HG03045 (cell line): ENCODE measurements around the gene CABP4.

Source experiments
- ATAC-seq: cut with Tn5 transposase; IDR thresholded peaks from one replicate; pipeline ENCODE4 v1.9.1; 2021; ENCODE audit warnings: mild to moderate bottlenecking, moderate library complexity; ENCODE audit not compliant: unreplicated experiment

The CABP4 gene

DNA sequence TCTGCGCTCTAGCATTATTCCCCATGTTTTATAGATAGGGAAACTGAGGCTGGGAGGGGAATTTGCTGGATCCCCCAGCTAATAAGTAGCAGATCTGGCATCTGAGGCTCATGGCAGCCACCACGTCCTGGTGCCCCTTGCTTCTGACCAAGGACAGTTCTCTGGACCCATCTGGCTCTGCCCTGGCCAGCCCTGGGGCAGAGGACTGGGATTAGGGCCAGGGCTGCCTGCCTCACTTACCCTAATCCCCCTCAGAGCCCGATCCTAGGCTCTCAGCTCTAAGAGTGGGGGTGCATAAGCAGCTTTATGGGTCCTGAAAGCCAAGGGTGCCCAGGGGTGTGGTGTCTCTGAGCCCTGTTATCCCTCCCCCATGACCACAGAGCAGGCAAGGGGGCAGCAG lies at the start of gene CABP4:
Gene CABP4, plus strand, starts transcription at position 301 of the 400 bp plus-strand sequence. Its CDS starts 70 bp downstream, at position 371.
- no peak for ATAC-seq

GRCh38 chr11:67405688-67406339 lies 49.3 kb upstream of the CABP4 start:
- ATAC-seq: no peak

DNA sequence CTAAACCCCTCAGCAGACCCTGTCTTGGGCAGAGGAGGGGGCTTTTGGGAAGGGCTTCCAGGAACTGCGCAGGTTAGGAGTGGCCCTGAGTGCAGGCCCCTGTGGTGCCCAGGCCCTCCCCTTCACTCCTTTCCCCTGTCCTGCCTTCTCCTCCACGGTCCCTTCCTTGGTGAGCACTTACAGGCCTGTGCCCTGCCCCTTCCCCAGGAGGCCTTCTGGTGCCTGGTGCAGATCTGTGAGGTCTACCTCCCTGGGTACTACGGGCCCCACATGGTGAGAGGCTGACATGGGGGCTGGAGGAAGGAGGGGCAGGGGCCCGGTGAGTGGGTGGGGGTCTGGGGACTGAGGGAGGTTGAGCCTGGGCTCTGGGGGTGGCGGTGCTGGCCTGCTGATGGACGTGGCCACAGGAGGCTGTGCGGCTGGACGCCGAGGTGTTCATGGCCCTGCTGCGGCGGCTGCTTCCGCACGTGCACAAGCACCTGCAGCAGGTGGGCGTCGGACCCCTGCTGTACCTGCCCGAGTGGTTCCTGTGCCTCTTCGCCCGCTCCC lies 48.7 kb upstream of the CABP4 start:
- ATAC-seq: no peak

DNA sequence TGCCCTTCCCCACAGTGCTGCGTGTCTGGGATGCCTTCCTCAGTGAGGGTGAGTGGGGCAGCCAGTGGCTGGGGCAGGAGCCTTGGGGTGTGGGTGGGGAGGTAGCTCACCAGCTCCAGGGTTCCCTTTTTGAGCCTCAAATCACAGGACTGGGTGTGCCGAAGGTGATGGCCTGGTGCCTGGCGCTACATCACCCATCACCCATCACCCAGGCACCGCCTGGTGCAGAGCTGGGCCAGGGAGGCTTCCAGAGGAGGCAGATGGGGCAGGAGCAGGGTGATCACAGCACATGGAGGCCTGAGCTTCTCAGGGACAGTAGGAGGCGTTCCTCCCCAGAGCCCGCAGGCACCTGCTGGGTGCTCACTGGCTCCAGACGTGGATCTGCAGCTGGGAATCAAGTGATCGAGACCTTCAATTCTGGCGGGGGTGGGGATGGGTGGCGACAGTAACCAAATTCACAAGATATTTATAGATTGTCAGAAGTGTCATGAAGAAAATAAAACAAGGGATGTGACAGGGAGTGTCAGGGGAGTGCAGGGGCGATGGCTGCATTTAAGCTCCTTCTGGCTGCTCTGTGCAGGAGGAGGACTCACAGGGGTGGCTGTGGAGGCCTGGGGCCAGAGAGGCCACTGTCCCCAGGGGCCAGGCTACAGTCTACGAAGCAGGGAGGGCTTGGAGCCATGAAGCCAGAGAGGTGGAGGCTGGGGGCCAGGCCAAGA lies 48.0 kb upstream of the CABP4 start:
- no peak for ATAC-seq

GRCh38 chr11:67407688-67408163 lies 47.4 kb upstream of the CABP4 start:
- no peak for ATAC-seq

DNA sequence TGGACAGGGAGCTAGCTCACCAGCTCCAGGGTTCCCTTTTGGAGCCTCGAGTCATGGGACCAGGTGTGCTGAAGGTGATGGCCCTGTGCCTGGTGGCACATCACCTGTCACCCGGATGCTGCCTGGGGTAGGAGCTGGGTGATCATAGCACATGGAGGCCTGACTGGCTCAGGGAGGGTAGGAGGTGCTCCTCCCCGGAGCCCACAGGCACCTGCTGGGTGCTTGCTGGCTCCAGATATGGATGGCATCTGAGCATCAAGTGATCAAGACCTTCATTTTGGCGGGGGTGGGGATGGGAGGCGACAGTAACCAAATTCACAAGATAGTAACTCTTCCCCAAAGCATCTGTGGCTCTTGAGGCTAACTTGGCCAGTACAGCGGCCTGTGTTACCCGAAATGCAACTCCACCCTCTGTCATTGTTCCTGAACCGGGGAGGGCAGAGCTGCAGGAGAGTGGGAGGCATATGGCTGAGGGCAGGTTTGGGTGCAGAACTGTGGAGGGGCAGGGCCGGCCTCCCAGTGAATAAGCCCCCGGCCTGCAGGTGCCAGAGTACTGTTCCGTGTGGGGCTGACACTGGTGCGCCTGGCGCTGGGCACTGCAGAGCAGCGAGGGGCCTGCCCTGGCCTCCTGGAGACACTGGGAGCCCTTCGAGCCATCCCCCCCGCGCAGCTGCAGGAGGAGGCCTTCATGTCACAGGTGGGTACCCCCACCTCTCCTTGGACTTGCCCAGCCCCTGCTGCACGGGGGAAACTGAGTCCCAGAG lies 46.5 kb upstream of the CABP4 start:
- ATAC-seq: no peak

DNA sequence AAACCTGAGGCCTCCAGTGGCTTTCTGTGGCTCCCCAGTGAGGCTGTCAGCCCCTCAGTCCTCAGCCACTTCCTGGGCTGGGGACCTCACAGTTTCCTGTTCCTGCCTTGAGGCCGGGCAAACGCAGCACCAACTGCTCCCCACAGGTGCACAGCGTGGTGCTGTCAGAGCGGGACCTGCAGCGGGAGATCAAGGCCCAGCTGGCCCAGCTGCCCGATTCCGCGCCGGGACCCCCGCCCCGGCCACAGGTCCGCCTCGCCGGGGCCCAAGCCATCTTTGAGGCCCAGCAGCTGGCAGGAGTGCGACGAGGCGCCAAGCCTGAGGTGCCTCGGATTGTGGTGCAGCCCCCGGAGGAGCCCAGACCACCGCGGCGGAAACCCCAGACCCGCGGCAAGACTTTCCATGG lies 45.9 kb upstream of the CABP4 start:
- ATAC-seq: no peak

DNA sequence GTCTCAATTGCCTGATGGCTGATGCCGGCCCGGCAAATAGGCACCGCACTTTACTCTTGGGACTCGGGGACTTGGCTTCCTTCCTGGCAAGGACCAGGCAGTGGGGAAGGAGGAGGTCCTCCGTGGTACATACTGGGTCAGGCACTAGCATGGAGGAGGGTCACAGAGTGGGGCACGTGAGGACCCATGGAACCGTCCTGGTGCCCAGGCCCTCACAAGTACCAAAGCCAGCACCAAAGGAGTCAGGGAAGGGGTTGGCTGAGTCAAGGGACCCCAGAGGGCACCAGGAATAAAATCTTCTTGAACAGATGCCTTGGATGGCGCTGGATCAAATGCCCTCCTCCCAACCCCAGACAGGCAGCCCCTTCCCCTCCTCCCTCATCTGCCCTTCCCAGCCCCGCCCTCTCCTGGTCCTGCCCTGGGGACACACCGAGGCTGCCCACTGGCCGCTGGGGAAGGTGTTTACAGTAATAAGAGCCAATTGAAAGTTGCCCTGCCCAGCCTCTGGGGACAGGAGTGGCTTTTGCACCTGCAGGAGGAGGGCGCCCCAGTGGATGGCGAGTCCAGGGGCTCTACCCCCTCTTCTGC lies 45.3 kb upstream of the CABP4 start:
- no peak for ATAC-seq

GRCh38 chr11:67410369-67410831 lies 44.8 kb upstream of the CABP4 start:
- ATAC-seq: no peak

GRCh38 chr11:67410984-67411784 lies 44.0 kb upstream of the CABP4 start:
- no peak for ATAC-seq

DNA sequence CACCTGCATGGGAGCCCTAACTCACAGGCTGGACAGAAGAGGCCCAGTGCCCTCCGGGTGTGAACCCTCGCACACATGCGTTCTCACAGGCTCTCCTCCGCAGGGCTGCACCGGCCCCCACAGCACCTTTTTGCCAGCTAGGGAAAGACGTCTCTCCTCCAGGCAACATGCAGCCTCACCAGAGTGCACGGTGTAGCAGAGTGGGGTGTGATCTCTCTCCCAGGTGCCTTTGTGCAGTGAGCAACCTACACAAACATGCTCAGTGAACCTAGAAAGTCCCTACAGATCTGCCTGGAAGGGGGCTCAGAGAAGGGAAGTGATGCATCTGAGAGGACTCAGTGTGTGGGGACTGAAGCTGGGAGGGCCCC lies 43.4 kb upstream of the CABP4 start:
- no peak for ATAC-seq

DNA sequence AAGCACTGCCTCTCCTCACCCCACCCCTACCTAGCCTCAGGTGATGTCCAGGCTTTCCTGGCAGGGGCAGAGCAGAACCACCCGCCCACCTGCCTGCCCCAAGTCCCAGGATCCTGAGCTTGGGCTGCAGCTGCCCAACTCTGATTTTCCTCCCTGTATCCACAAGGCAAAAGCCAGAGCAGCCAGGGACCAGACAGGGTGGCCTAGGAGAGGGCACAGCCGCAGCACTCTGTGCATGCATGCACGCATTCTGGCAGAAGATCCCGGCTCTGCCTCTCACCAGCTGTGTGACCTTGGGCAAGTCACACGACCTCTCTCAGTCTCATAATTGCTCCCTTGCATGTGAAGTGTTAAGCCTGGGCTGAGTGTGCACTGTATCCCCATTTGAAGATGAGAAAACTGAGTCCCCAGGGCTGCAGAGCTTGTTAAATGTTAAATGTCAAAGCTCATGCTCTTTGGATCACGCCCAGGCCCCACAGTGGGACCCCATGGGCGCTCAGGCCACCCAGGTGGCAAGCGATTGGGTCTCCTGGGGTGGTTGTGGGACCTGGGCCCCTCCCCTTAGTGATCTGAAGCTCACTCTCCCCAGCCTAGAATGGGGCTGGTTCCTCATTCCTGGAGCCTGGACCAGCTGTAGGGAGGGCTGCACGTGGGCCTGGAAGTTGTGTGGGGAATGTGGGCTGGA lies 42.5 kb upstream of the CABP4 start:
- ATAC-seq: no peak

GRCh38 chr11:67413266-67413849 lies 41.8 kb upstream of the CABP4 start:
- ATAC-seq: no peak

DNA sequence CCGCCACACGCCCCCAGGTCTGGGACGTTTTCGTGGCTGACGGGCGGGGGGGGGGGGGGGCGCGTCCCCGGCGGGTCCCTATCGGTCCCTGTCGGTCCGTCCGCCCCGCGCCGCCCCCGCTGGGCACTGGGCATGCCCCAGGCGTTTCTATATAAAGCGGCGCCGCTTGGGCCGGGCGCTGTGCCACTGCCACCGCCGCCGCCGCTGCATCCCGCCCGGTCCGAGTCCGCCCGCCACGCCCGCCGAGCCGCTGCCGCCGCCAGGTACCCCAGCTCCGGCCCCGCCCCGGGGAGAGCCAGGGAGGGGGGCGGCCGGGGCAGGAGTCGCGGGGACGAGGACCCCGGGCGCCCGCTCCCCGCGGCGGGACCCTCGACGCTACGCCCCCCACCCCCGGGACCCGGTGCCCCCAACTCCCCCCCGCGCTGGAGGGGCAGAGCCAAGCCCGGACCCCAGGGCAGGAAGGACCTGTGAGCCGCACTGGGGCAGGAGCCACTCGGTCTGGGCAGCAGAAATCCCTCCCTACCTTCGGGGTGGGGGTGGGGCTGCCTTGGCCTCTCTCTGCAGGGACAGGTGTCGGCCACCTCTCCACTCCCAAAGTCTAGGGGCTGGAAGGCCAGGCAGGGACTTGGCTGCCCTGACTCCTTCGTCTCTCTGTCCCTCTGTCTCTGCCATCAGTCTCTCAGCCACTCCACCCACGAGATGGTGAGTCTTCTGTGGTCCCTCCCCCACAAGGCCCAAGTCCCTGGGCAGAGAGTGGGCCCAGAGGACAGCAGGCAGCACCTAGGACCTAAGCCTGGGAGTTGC lies 39.5 kb upstream of the CABP4 start, which contains the start of gene CARNS1:
Gene CARNS1, plus strand, starts transcription at position 178 of the 804 bp plus-strand sequence. Its CDS starts 522 bp downstream, at position 700.
- no peak for ATAC-seq

DNA sequence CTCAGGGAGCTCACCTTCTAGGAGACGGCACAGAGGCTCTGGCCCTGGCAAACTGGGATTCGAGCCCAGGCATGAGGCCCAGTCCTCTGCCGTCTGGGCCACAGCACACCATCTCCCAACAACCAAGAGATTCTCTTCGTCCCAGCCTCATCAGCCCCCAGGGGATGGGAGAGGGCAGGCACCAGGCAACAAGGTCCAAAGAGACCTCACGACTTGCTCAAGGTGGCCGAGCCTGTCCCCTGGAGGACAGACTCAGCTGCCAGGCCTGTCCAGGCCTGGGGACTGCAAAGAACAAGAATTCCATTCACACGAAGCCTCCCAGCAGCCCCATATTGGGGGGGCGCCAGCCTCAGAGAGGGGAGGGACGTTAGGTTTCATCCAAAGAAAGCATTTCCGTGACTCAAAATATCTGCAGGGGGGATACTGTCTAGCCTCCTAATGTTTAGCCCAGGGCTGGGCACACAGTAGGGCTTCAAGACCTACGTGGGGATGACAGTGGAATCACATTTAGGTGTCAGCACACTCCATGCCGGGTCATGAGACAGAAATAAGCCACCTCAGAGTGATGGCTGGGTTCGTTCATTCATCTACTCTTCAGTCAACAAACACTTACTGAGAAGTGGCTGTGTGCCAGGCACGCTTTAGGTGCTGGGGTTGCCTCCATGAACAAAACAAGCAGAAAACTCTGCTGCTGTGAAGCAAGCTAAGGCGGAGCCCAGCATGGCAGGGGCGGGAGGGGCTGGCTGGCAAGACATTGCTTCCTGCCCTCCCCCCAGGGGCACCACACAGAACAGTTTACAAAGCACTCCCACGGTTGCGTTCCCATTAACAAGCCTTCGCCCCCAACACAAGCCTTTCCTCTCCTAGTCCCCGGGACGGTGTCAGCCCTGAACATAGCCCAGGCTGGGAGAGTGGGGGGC lies 38.5 kb upstream of the CABP4 start:
- ATAC-seq: no peak

GRCh38 chr11:67417425-67417824 lies 37.7 kb upstream of the CABP4 start:
- ATAC-seq: no peak
